OCI-LY1 (cell line): ENCODE measurements around the gene BRD7.

Experiments
- H2AFZ ChIP-seq: fragments of 200-600 bp; sonication (generic), shearing (Covaris generic); 2 replicates; pipeline ENCODE4 v1.6.0; 2014; ENCODE audit warnings: antibody characterized with exemption, mild to moderate bottlenecking, low read length
- H3F3A ChIP-seq: fragments of 200-600 bp; sonication (generic), shearing (Covaris generic); 2 replicates; pipeline ENCODE4 v1.6.0; 2014; ENCODE audit warnings: mild to moderate bottlenecking, antibody characterized with exemption, low read length, moderate library complexity; ENCODE audit not compliant: insufficient read depth
- H3K27ac ChIP-seq: fragments of 200-600 bp; sonication (generic); 2 replicates; pipeline ENCODE4 v1.5.1; 2014; ENCODE audit warnings: low read length, mixed run types, mild to moderate bottlenecking, low read depth; ENCODE audit not compliant: poor library complexity, severe bottlenecking
- H3K27me3 ChIP-seq: fragments of 200-600 bp; sonication (generic); 2 replicates; pipeline ENCODE4 v1.6.0; 2014; ENCODE audit warnings: antibody characterized with exemption, mild to moderate bottlenecking, low read length, moderate library complexity; ENCODE audit not compliant: insufficient read depth
- H3K36me3 ChIP-seq: fragments of 200-600 bp; sonication (generic); 2 replicates; pipeline ENCODE4 v1.6.1; 2014; ENCODE audit warnings: mild to moderate bottlenecking, antibody characterized with exemption, low read length, moderate library complexity, mixed read lengths; ENCODE audit not compliant: insufficient read depth
- H3K4me1 ChIP-seq: fragments of 200-600 bp; sonication (generic); 2 replicates; pipeline ENCODE4 v1.5.1; 2014; ENCODE audit warnings: mild to moderate bottlenecking, low read length, moderate library complexity; ENCODE audit not compliant: insufficient read depth, severe bottlenecking
- H3K4me2 ChIP-seq: fragments of 200-600 bp; sonication (generic), shearing (Covaris generic); 2 replicates; pipeline ENCODE4 v1.6.1; 2014; ENCODE audit warnings: low read length
- H3K4me3 ChIP-seq: fragments of 200-600 bp; sonication (generic); 2 replicates; pipeline ENCODE4 v1.5.1; 2014; ENCODE audit warnings: low read length, low read depth, mild to moderate bottlenecking, mixed read lengths; ENCODE audit not compliant: poor library complexity, severe bottlenecking
- H3K79me2 ChIP-seq: fragments of 200-600 bp; shearing (Covaris generic); 2 replicates; pipeline ENCODE4 v1.6.1; 2016; ENCODE audit warnings: mixed run types, low read length, mixed read lengths; ENCODE audit not compliant: insufficient read depth
- H3K9ac ChIP-seq: fragments of 200-600 bp; sonication (generic), shearing (Covaris generic); 2 replicates; pipeline ENCODE4 v1.6.1; 2014; ENCODE audit warnings: mild to moderate bottlenecking, low read length, mixed read lengths
- H3K9me2 ChIP-seq: fragments of 200-600 bp; sonication (generic), shearing (Covaris generic); 2 replicates; pipeline ENCODE4 v1.6.1; 2014; ENCODE audit warnings: low read depth, mild to moderate bottlenecking, low read length, mixed read lengths
- H3K9me3 ChIP-seq: fragments of 200-600 bp; shearing (Covaris generic); 2 replicates; pipeline ENCODE4 v1.6.1; 2014; ENCODE audit warnings: low read length, mixed read lengths
- H4K20me1 ChIP-seq: fragments of 200-600 bp; sonication (generic), shearing (Covaris generic); 2 replicates; pipeline ENCODE4 v1.6.0; 2016; ENCODE audit warnings: mild to moderate bottlenecking, low read length; ENCODE audit not compliant: insufficient read depth
- CTCF ChIP-seq: fragments of 200-600 bp; sonication (generic), shearing (Covaris generic); IDR thresholded peaks from 2 replicates; pipeline ENCODE4 v1.5.1; 2017; ENCODE audit warnings: mild to moderate bottlenecking, antibody characterized with exemption, low read length, moderate library complexity, mixed read lengths
- EZH2 ChIP-seq: fragments of 200-600 bp; sonication (generic), shearing (Covaris generic); IDR thresholded peaks from 2 replicates; pipeline ENCODE4 v1.8.0; 2017; ENCODE audit warnings: borderline replicate concordance, mixed run types, mild to moderate bottlenecking, antibody characterized with exemption, low read length, moderate library complexity, mixed read lengths

BRD7 gene

DNA sequence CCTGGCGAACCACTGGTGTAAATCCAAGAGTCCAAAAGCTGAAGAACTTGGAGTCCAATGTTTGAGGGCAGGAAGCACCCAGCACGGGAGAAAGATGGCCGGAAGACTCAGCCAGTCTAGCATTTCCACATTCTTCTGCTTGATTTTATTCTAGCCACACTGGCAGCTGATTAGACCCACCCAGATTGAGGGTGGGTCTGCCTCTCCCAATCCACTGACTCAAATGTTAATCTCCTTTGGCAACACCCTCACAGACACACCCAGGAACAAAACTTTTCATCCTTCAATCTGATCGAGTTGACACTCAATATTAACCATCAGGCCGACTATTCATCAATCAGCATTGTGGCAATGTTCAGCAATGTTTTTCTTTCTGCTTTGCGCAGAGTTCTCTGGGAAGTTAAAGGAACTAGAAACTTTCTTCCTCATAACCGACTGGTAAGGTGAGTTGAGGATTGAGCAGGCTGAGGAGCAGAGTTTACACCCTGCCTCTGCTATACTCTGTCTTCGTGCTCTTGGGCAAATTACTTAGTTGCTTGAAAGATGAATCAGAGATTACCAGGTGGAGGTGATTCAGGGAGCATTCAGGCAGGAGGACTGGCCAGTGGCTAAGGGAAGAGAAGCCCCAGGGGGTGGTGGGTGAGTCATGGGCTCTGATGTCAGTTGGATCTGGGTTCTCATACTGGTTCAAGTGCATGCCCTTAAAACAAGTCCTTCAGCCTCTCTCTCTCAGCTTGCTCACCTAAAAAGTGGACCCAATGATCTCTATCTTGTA lies 28.2 kb upstream of the BRD7 start:
- no peaks in the 10 kb centered on the region for H3K27me3 ChIP-seq
- no peaks in the 10 kb centered on the region for H4K20me1 ChIP-seq
- H3K4me2 ChIP-seq = no peak overlapping the region
- H3K4me1 ChIP-seq = peaks cover 11% of the 10 kb centered on the region
- TF ChIP-seq CTCF = no peak
- TF ChIP-seq EZH2 = no peak
- H3K36me3 ChIP-seq = no peaks in the 10 kb centered on the region
- H3K9me3 ChIP-seq = no peaks in the 10 kb centered on the region
- no peak overlapping the region for H3K4me3 ChIP-seq
- H3K9ac ChIP-seq = no peak overlapping the region
- no peaks in the 10 kb centered on the region for H3K79me2 ChIP-seq
- no peak overlapping the region for H2AFZ ChIP-seq
- H3K9me2 ChIP-seq = no peaks in the 10 kb centered on the region
- H3K27ac ChIP-seq = no peak overlapping the region
- no peaks in the 10 kb centered on the region for H3F3A ChIP-seq

DNA sequence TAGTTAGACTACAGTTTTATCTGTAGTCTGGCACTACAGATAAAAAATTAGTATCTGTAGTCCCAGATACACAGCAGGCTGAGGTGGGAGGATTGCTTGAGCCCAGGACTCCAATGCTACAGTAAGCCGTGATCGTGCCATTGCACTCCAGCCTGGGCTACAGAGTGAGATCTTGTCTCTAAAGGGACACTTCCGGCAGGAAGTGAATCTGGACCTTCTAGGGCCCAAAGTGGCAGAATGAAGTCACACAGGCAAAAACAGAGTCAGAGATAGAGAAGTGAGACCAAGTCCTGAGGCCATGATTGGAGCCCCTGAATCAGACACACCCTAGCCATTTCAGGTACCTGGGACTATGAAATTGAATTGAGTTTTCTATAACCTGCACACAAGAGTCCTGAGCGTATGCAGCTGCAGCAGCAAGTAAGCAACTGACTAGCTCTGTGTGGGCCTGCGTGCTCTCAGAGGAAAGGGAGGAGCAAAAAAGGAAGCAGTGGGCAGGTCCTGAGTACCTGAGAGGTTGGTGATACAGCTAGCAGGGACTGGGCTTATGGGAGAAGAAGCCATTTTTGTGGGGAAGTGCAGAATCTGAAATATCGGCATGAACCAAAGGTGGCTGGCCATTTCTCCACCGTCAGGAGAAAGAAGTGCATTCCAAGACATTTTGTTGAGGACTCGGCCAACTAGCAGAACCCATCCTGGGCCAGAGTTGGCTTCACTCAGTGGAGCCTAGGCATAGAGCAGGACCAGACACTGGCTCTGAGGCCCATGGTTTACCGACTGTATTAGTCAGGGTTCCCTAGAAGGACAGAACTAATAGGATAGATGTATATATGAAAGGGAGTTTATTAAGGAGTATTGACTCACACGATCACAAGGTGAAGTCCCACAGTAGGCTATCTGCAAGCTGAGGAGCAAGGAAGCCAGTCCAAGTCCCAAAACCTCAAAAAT lies 27.2 kb upstream of the BRD7 start:
- Histone ChIP-seq H3K4me1 (peaks cover 11% of the 10 kb centered on the region), H3K4me3 (no peak overlapping the region), H3K27ac (no peak overlapping the region), H3K79me2 (no peaks in the 10 kb centered on the region), H3K4me2 (no peak overlapping the region), H3K9ac (no peak overlapping the region), H3K27me3 (no peaks in the 10 kb centered on the region), H3F3A (no peaks in the 10 kb centered on the region), H2AFZ (no peak overlapping the region), H3K9me3 (no peaks in the 10 kb centered on the region), H3K9me2 (no peaks in the 10 kb centered on the region), H4K20me1 (no peaks in the 10 kb centered on the region), H3K36me3 (no peaks in the 10 kb centered on the region)
- TF ChIP-seq CTCF (no peak), EZH2 (no peak)

GRCh38 chr16:50393858-50394802 lies 25.3 kb upstream of the BRD7 start:
- Histone ChIP-seq H2AFZ (no peak overlapping the region), H3K27me3 (no peaks in the 10 kb centered on the region), H3K9me3 (no peaks in the 10 kb centered on the region), H3K79me2 (no peaks in the 10 kb centered on the region), H3K36me3 (no peaks in the 10 kb centered on the region), H3K9ac (no peak overlapping the region), H3F3A (no peaks in the 10 kb centered on the region), H3K4me3 (no peak overlapping the region), H3K9me2 (no peaks in the 10 kb centered on the region), H3K4me2 (no peak overlapping the region), H3K27ac (no peak overlapping the region), H3K4me1 (peaks cover 11% of the 10 kb centered on the region), H4K20me1 (no peaks in the 10 kb centered on the region)
- TF ChIP-seq EZH2 (no peak), CTCF (no peak)
